HEK293 (cell line): ENCODE measurements around the gene VAV2.

Experiments
- CTCF ChIA-PET: fragments of 350-600 bp; formaldehyde crosslinking; extraction: SDS; loops from one replicate; lab custom pipeline; 2021; ENCODE audit warnings: antibody characterized with exemption; lab: Yijun Ruan, JAX
- POLR2A ChIA-PET: fragments of 300-600 bp; formaldehyde crosslinking; extraction: SDS; loops from one replicate; lab custom pipeline; 2020; ENCODE audit warnings: antibody characterized with exemption, inconsistent platforms; lab: Yijun Ruan, JAX
- H3K27ac ChIP-seq: fragments of 200-500 bp; sonication (Bioruptor generic); 2 replicates; pipeline ENCODE4 v1.5.1; 2014; ENCODE audit warnings: low read depth, low read length, control low read depth, inconsistent platforms; ENCODE audit errors: extremely low read depth
- H3K36me3 ChIP-seq, 2 experiments: fragments of 200-500 bp in 1 of 2; sonication (Bioruptor generic) in 1 of 2; 1 replicate in 1 of 2; 2 replicates in 1 of 2; pipeline ENCODE4 v1.5.1; 2014 to 2017; ENCODE audit warnings: inconsistent platforms in 2 of 2, low read length in 2 of 2; ENCODE audit not compliant: control insufficient read depth in 2 of 2, insufficient read depth in 1 of 2
- H3K4me1 ChIP-seq: fragments of 200-500 bp; sonication (Bioruptor generic); 2 replicates; pipeline ENCODE4 v1.5.1; 2014; ENCODE audit warnings: mild to moderate bottlenecking, low read length, inconsistent platforms; ENCODE audit not compliant: control insufficient read depth, insufficient read depth
- H3K4me3 ChIP-seq: 2 replicates; pipeline ENCODE4 v1.5.1; 2011; ENCODE audit warnings: low read depth, mild to moderate bottlenecking, control low read depth, low read length, moderate library complexity
- H3K9me3 ChIP-seq: fragments of 200-500 bp; sonication (Bioruptor generic); 2 replicates; pipeline ENCODE4 v1.5.1; 2014; ENCODE audit warnings: low read depth, low read length, inconsistent platforms; ENCODE audit not compliant: control insufficient read depth, insufficient read depth
- BCL11A ChIP-seq: fragments of 450-650 bp; formaldehyde crosslinking; IDR thresholded peaks from 2 replicates; pipeline ENCODE4 v1.5.1; 2016; ENCODE audit warnings: low read depth, missing biosample characterization, missing genetic modification characterization
- BCL11B ChIP-seq: fragments of 450-650 bp; formaldehyde crosslinking; IDR thresholded peaks from 2 replicates; pipeline ENCODE4 v1.5.1; 2016; ENCODE audit warnings: low read depth, missing biosample characterization, missing genetic modification characterization
- HOXD13 ChIP-seq: sonication (generic); formaldehyde crosslinking; IDR thresholded peaks from 2 replicates; pipeline ENCODE4 v1.8.0; 2022; ENCODE audit warnings: missing genetic modification reagents, borderline replicate concordance
- KLF9 ChIP-seq: fragments of 450-650 bp; formaldehyde crosslinking; IDR thresholded peaks from 2 replicates; pipeline ENCODE4 v1.5.1; 2016; ENCODE audit warnings: missing biosample characterization, missing genetic modification characterization, low read depth
- OVOL3 ChIP-seq: fragments of 450-650 bp; formaldehyde crosslinking; IDR thresholded peaks from 2 replicates; pipeline ENCODE4 v1.5.1; 2016; ENCODE audit warnings: missing biosample characterization, missing genetic modification characterization
- REPIN1 ChIP-seq: fragments of 450-650 bp; formaldehyde crosslinking; IDR thresholded peaks from 2 replicates; pipeline ENCODE4 v1.5.1; 2017; ENCODE audit warnings: missing biosample characterization, missing genetic modification characterization, low read depth
- ZBTB8A ChIP-seq: fragments of 450-650 bp; formaldehyde crosslinking; IDR thresholded peaks from 2 replicates; pipeline ENCODE4 v1.5.1; 2016; ENCODE audit warnings: missing biosample characterization, missing genetic modification characterization
- ZFP41 ChIP-seq: fragments of 450-650 bp; formaldehyde crosslinking; IDR thresholded peaks from 2 replicates; pipeline ENCODE4 v1.5.1; 2016; ENCODE audit warnings: missing biosample characterization, missing genetic modification characterization, borderline replicate concordance
- ZFP69B ChIP-seq: fragments of 450-650 bp; formaldehyde crosslinking; IDR thresholded peaks from 2 replicates; pipeline ENCODE4 v1.5.1; 2016; ENCODE audit warnings: missing biosample characterization, missing genetic modification characterization
- ZNF114 ChIP-seq: fragments of 450-650 bp; formaldehyde crosslinking; IDR thresholded peaks from 2 replicates; pipeline ENCODE4 v1.5.0; 2017; ENCODE audit warnings: missing biosample characterization, missing genetic modification characterization
- ZNF16 ChIP-seq: fragments of 450-650 bp; formaldehyde crosslinking; IDR thresholded peaks from 2 replicates; pipeline ENCODE4 v1.5.1; 2016; ENCODE audit warnings: low read depth, missing biosample characterization, missing genetic modification characterization
- ZNF174 ChIP-seq: fragments of 450-650 bp; formaldehyde crosslinking; IDR thresholded peaks from 2 replicates; pipeline ENCODE4 v1.5.0; 2017; ENCODE audit warnings: missing biosample characterization, mild to moderate bottlenecking, missing genetic modification characterization
- ZNF202 ChIP-seq: fragments of 450-650 bp; formaldehyde crosslinking; IDR thresholded peaks from 2 replicates; pipeline ENCODE4 v1.5.1; 2016; ENCODE audit warnings: missing biosample characterization, missing genetic modification characterization, borderline replicate concordance
- ZNF223 ChIP-seq: fragments of 450-650 bp; formaldehyde crosslinking; IDR thresholded peaks from 2 replicates; pipeline ENCODE4 v1.5.1; 2016; ENCODE audit warnings: missing biosample characterization, missing genetic modification characterization
- ZNF24 ChIP-seq: fragments of 450-650 bp; formaldehyde crosslinking; IDR thresholded peaks from 2 replicates; pipeline ENCODE4 v1.5.1; 2016; ENCODE audit warnings: missing biosample characterization, missing genetic modification characterization
- ZNF311 ChIP-seq: fragments of 450-650 bp; formaldehyde crosslinking; IDR thresholded peaks from 2 replicates; pipeline ENCODE4 v1.5.1; 2017; ENCODE audit warnings: missing biosample characterization, missing genetic modification characterization, borderline replicate concordance
- ZNF335 ChIP-seq: fragments of 450-650 bp; formaldehyde crosslinking; conservative IDR thresholded peaks from 2 replicates; pipeline ENCODE4 v1.5.1; 2016; ENCODE audit warnings: missing biosample characterization, missing genetic modification characterization
- ZNF404 ChIP-seq: fragments of 450-650 bp; formaldehyde crosslinking; IDR thresholded peaks from 2 replicates; pipeline ENCODE4 v1.5.1; 2017; ENCODE audit warnings: missing biosample characterization, missing genetic modification characterization
- ZNF670 ChIP-seq: fragments of 450-650 bp; formaldehyde crosslinking; IDR thresholded peaks from 2 replicates; pipeline ENCODE4 v1.5.1; 2016; ENCODE audit warnings: missing biosample characterization, missing genetic modification characterization, low read depth
- ZNF76 ChIP-seq: fragments of 450-650 bp; formaldehyde crosslinking; IDR thresholded peaks from 2 replicates; pipeline ENCODE4; 2016; ENCODE audit warnings: low read depth, missing biosample characterization, missing genetic modification characterization, borderline replicate concordance
- ZSCAN23 ChIP-seq: fragments of 450-650 bp; formaldehyde crosslinking; IDR thresholded peaks from 2 replicates; pipeline ENCODE4 v1.5.1; 2016; ENCODE audit warnings: missing biosample characterization, missing genetic modification characterization
- ZXDB ChIP-seq: fragments of 450-650 bp; formaldehyde crosslinking; IDR thresholded peaks from 2 replicates; pipeline ENCODE4 v1.5.1; 2016; ENCODE audit warnings: missing biosample characterization, missing genetic modification characterization
- TF ChIP-seq, protein P1 (sequence below): fragments of 450-650 bp; IDR thresholded peaks from 2 replicates; pipeline ENCODE4 v1.5.1; 2018; ENCODE audit warnings: missing biosample characterization, missing genetic modification characterization
- TF ChIP-seq, protein P2 (sequence below): fragments of 450-650 bp; formaldehyde crosslinking; IDR thresholded peaks from 2 replicates; pipeline ENCODE4 v1.5.1; 2017; ENCODE audit warnings: missing biosample characterization, missing genetic modification characterization
- TF ChIP-seq, protein P3 (sequence below): sonication (generic); formaldehyde crosslinking; IDR thresholded peaks from 2 replicates; pipeline ENCODE4 v1.8.1; 2022; ENCODE audit warnings: mild to moderate bottlenecking, moderate library complexity, missing genetic modification reagents
- TF ChIP-seq, protein P4 (sequence below): fragments of 450-650 bp; formaldehyde crosslinking; IDR thresholded peaks from 2 replicates; pipeline ENCODE4 v1.5.1; 2016; ENCODE audit warnings: missing biosample characterization, missing genetic modification characterization

VAV2 gene

DNA sequence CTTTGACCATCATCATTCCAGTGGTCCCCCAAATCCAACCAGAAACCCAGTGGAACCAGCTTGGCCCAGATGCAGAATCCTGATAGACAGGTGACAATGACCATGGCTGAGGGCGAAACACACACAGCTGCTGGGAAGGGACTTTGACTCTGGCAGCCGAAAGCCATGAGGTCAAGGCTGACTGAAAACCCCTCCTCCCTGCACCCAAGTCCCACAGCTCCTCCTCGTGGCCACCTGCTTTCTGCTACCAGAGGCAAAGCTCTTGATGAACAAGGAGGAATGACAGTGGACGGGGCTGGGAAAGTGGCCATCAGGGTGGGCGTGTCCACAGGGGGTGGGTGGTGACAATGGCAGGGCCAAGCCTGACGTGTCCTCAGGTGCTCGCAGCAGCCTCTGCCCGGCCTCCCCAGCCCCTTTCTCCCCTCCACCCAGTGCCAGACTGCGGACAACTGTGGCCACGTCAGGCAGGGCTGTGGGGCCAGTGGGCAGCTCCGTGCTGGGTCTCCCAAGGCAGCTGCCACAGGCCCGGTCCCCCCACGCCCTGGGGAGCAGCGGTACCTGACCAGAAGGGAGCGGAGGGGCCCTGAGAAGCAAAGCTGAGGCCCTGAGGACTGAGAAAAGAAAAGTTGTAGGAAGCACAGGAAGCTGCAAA, 223.1 kb downstream of the VAV2 start:
- POLR2A ChIA-PET = interaction anchor here (0.7 kb wide), 1 partner anchor 13 kb away, joined by 3 read pairs; no protein-coding TSS in a partner anchor

DNA sequence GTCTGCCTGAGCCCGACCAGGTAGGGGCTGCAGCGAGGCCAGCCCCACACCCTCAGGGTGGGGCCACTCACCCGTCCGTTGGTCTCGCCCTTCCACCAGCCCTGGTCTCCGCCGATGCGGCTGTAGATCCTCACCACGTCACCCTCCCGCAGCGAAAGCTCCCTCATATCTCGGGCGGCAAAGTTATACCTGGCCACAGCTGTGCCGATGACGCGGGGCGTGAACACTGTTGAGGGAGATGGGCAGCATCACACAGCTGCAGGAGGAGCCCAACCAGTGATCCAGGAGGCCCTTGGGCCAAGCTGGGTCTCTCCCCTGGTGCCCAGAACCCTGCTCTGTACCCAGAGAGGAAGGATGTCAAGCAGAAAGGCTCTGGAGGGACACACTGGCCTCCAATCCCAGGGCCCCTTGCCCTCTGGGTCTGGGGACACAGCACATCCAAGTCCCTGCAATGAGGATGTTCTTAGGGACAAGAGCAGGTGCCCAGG, 223.7 kb downstream of the VAV2 start:
- Histone ChIP-seq H3K27ac (no peak overlapping the region), H3K36me3 (peaks cover 0 to 43% of the 10 kb centered on the region in 2 experiments; a peak in 1 of 3 replicates), H3K4me3 (no peak overlapping the region), H3K4me1 (no peaks in the 10 kb centered on the region), H3K9me3 (no peaks in the 10 kb centered on the region)
- TF ChIP-seq ZNF114 (tag by site-specific recombination) (no peak), ZNF202 (tag by site-specific recombination) (no peak), OVOL3 (no peak), ZNF223 (tag by site-specific recombination) (no peak), ZFP69B (tag by site-specific recombination) (no peak), ZNF16 (tag by site-specific recombination) (no peak), ZNF24 (no peak), ZBTB8A (tag by site-specific recombination) (no peak), ZNF670 (tag by site-specific recombination) (no peak), BCL11B (tag by site-specific recombination) (no peak)
- ChIA-PET CTCF (interaction anchor here (4.1 to 8.2 kb wide), 2 partner anchors 14 to 25 kb away, joined by 14 to 66 read pairs; no protein-coding TSS in a partner anchor), POLR2A (interaction anchor here (0.7 kb wide), 1 partner anchor 14 kb away, joined by 3 read pairs; no protein-coding TSS in a partner anchor)

More for the DNA sequence above, 223.1 kb downstream of the VAV2 start:
- no peak overlapping the region for H3K27ac ChIP-seq
- peaks cover 0 to 43% of the 10 kb centered on the region in 2 experiments; a peak in 1 of 3 replicates for H3K36me3 ChIP-seq
- no peaks in the 10 kb centered on the region for H3K4me1 ChIP-seq
- TF ChIP-seq ZNF16 (tag by site-specific recombination) (no peak), ZXDB (tag by site-specific recombination) (no peak), BCL11A (tag by site-specific recombination) (no peak), ZNF76 (no peak), ZNF174 (tag by site-specific recombination) (no peak), ZNF404 (no peak), ZSCAN23 (tag by site-specific recombination) (no peak), ZFP41 (no peak), KLF9 (tag by site-specific recombination) (no peak; the same call in 1 of the 2 replicates), ZNF311 (no peak), ZNF335 (tag by site-specific recombination) (no peak), HOXD13 (CRISPR knock-in tag) (no peak), REPIN1 (tag by site-specific recombination) (no peak)
- TF ChIP-seq, protein P1, sequence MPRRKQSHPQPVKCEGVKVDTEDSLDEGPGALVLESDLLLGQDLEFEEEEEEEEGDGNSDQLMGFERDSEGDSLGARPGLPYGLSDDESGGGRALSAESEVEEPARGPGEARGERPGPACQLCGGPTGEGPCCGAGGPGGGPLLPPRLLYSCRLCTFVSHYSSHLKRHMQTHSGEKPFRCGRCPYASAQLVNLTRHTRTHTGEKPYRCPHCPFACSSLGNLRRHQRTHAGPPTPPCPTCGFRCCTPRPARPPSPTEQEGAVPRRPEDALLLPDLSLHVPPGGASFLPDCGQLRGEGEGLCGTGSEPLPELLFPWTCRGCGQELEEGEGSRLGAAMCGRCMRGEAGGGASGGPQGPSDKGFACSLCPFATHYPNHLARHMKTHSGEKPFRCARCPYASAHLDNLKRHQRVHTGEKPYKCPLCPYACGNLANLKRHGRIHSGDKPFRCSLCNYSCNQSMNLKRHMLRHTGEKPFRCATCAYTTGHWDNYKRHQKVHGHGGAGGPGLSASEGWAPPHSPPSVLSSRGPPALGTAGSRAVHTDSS (tag by site-specific recombination) = no peak
- TF ChIP-seq, protein P2, sequence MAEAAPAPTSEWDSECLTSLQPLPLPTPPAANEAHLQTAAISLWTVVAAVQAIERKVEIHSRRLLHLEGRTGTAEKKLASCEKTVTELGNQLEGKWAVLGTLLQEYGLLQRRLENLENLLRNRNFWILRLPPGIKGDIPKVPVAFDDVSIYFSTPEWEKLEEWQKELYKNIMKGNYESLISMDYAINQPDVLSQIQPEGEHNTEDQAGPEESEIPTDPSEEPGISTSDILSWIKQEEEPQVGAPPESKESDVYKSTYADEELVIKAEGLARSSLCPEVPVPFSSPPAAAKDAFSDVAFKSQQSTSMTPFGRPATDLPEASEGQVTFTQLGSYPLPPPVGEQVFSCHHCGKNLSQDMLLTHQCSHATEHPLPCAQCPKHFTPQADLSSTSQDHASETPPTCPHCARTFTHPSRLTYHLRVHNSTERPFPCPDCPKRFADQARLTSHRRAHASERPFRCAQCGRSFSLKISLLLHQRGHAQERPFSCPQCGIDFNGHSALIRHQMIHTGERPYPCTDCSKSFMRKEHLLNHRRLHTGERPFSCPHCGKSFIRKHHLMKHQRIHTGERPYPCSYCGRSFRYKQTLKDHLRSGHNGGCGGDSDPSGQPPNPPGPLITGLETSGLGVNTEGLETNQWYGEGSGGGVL (tag by site-specific recombination) = no peak
- TF ChIP-seq, protein P3, sequence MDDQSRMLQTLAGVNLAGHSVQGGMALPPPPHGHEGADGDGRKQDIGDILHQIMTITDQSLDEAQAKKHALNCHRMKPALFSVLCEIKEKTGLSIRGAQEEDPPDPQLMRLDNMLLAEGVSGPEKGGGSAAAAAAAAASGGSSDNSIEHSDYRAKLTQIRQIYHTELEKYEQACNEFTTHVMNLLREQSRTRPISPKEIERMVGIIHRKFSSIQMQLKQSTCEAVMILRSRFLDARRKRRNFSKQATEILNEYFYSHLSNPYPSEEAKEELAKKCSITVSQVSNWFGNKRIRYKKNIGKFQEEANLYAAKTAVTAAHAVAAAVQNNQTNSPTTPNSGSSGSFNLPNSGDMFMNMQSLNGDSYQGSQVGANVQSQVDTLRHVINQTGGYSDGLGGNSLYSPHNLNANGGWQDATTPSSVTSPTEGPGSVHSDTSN (CRISPR knock-in tag) = no peak
- TF ChIP-seq, protein P4, sequence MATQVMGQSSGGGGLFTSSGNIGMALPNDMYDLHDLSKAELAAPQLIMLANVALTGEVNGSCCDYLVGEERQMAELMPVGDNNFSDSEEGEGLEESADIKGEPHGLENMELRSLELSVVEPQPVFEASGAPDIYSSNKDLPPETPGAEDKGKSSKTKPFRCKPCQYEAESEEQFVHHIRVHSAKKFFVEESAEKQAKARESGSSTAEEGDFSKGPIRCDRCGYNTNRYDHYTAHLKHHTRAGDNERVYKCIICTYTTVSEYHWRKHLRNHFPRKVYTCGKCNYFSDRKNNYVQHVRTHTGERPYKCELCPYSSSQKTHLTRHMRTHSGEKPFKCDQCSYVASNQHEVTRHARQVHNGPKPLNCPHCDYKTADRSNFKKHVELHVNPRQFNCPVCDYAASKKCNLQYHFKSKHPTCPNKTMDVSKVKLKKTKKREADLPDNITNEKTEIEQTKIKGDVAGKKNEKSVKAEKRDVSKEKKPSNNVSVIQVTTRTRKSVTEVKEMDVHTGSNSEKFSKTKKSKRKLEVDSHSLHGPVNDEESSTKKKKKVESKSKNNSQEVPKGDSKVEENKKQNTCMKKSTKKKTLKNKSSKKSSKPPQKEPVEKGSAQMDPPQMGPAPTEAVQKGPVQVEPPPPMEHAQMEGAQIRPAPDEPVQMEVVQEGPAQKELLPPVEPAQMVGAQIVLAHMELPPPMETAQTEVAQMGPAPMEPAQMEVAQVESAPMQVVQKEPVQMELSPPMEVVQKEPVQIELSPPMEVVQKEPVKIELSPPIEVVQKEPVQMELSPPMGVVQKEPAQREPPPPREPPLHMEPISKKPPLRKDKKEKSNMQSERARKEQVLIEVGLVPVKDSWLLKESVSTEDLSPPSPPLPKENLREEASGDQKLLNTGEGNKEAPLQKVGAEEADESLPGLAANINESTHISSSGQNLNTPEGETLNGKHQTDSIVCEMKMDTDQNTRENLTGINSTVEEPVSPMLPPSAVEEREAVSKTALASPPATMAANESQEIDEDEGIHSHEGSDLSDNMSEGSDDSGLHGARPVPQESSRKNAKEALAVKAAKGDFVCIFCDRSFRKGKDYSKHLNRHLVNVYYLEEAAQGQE (tag by site-specific recombination) = no peak
- no peaks in the 10 kb centered on the region for H3K9me3 ChIP-seq
- CTCF ChIA-PET = interaction anchor here (4.1 to 8.2 kb wide), 2 partner anchors 13 to 26 kb away, joined by 14 to 66 read pairs; no protein-coding TSS in a partner anchor
- H3K4me3 ChIP-seq = no peak overlapping the region
